ENCODE results near the gene SEMA5B.

DNA sequence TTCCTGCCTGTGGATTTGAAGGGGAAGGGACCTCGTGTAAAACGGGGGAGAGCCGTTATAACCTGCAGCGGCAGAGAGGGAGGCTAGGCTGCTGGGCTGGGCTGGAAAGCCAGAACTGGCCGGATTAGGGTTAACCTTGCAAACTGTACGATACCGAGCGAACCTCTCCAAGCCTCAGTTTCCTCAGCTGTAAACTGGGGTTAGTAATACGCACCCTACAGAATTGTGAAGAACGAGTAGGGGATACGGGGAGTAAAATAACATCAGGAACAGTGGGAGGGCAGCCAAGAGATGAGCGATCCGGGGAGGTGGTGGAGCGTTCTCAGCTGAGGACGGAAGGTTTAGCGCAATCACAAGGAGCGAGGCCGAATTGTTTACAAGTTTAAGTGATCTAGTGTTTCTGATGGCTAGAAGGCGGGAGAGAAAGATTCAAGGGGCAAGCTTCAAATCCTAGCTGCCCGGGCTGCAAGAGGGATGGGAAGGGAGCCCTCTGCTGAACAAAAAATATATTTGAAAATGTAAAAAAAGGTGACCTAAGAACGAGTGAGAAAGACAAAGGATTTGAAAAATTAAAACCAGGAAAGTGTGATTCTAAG lies 768 bp upstream of the SEMA5B start:
- TF ChIP-seq, protein P1, sequence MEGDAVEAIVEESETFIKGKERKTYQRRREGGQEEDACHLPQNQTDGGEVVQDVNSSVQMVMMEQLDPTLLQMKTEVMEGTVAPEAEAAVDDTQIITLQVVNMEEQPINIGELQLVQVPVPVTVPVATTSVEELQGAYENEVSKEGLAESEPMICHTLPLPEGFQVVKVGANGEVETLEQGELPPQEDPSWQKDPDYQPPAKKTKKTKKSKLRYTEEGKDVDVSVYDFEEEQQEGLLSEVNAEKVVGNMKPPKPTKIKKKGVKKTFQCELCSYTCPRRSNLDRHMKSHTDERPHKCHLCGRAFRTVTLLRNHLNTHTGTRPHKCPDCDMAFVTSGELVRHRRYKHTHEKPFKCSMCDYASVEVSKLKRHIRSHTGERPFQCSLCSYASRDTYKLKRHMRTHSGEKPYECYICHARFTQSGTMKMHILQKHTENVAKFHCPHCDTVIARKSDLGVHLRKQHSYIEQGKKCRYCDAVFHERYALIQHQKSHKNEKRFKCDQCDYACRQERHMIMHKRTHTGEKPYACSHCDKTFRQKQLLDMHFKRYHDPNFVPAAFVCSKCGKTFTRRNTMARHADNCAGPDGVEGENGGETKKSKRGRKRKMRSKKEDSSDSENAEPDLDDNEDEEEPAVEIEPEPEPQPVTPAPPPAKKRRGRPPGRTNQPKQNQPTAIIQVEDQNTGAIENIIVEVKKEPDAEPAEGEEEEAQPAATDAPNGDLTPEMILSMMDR (IDR thresholded peaks at IDR 0.05; ENCODE audit: insufficient read depth, low read length), result no peak
- TF ChIP-seq, protein P2, sequence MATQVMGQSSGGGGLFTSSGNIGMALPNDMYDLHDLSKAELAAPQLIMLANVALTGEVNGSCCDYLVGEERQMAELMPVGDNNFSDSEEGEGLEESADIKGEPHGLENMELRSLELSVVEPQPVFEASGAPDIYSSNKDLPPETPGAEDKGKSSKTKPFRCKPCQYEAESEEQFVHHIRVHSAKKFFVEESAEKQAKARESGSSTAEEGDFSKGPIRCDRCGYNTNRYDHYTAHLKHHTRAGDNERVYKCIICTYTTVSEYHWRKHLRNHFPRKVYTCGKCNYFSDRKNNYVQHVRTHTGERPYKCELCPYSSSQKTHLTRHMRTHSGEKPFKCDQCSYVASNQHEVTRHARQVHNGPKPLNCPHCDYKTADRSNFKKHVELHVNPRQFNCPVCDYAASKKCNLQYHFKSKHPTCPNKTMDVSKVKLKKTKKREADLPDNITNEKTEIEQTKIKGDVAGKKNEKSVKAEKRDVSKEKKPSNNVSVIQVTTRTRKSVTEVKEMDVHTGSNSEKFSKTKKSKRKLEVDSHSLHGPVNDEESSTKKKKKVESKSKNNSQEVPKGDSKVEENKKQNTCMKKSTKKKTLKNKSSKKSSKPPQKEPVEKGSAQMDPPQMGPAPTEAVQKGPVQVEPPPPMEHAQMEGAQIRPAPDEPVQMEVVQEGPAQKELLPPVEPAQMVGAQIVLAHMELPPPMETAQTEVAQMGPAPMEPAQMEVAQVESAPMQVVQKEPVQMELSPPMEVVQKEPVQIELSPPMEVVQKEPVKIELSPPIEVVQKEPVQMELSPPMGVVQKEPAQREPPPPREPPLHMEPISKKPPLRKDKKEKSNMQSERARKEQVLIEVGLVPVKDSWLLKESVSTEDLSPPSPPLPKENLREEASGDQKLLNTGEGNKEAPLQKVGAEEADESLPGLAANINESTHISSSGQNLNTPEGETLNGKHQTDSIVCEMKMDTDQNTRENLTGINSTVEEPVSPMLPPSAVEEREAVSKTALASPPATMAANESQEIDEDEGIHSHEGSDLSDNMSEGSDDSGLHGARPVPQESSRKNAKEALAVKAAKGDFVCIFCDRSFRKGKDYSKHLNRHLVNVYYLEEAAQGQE (IDR thresholded peaks at IDR 0.05; ENCODE audit: insufficient replicate concordance, low read depth), result no peak
- TF ChIP-seq POLR2AphosphoS5 (IDR thresholded peaks at IDR 0.05; ENCODE audit: low read depth) (no peak), GABPA (IDR thresholded peaks at IDR 0.05; ENCODE audit: low read depth) (no peak), SPI1 (IDR thresholded peaks at IDR 0.05; ENCODE audit: borderline replicate concordance, low read depth) (no peak)

Data from HL-60 (cell line).